Skeletal muscle cell (primary cell): ENCODE results near the gene TOR1A.

Source experiments
- DNase-seq: peaks from one replicate; pipeline ENCODE4 v3.0.0-alpha.2; 2010; ENCODE audit warnings: low read depth
- H3K4me3 ChIP-seq: 2 replicates; pipeline ENCODE4 v1.5.1; 2011; ENCODE audit warnings: low read depth, mild to moderate bottlenecking, control low read depth, low read length, moderate library complexity

Gene TOR1A

GRCh38 chr9:129823935-129824601 lies at the start of gene TOR1A:
TOR1A (minus strand) TSS chr9:129824136; CDS start chr9:129824085, 51 bp downstream.
- peak within 1 kb of the TSS; percentile 69 for H3K4me3 ChIP-seq
- DNase-seq: peak; percentile 68

GRCh38 chr9:129871046-129871445 lies 47.1 kb upstream of the TOR1A start:
- no peak overlapping the region for H3K4me3 ChIP-seq
- DNase-seq: no peak

- H3K4me3 ChIP-seq: no peak overlapping the region
- DNase-seq: no peak
Observed at GRCh38 chr9:129869585-129870501, 45.9 kb upstream of the TOR1A start.

GRCh38 chr9:129868872-129869486 lies 45.0 kb upstream of the TOR1A start:
- no peak overlapping the region for H3K4me3 ChIP-seq
- DNase-seq: no peak

- H3K4me3 ChIP-seq: no peak overlapping the region
Observed at GRCh38 chr9:129868023-129868871, 44.3 kb upstream of the TOR1A start.

GRCh38 chr9:129867136-129868022 lies 43.4 kb upstream of the TOR1A start:
- H3K4me3 ChIP-seq: no peak overlapping the region
- DNase-seq: no peak

More at GRCh38 chr9:129868023-129868871, 44.3 kb upstream of the TOR1A start:
- no peak for DNase-seq

GRCh38 chr9:129866394-129867135 lies 42.6 kb upstream of the TOR1A start:
- DNase-seq: no peak
- H3K4me3 ChIP-seq: no peak overlapping the region

- no peak for DNase-seq
- H3K4me3 ChIP-seq: no peak overlapping the region
Observed at GRCh38 chr9:129865668-129866320, 41.9 kb upstream of the TOR1A start.

GRCh38 chr9:129864991-129865647 lies 41.2 kb upstream of the TOR1A start:
- no peak for DNase-seq
- H3K4me3 ChIP-seq: no peak overlapping the region

- H3K4me3 ChIP-seq: no peak overlapping the region
Observed at GRCh38 chr9:129863059-129863690, 39.2 kb upstream of the TOR1A start.

GRCh38 chr9:129861447-129861827 lies 37.5 kb upstream of the TOR1A start:
- H3K4me3 ChIP-seq: no peak overlapping the region

More at GRCh38 chr9:129863059-129863690, 39.2 kb upstream of the TOR1A start:
- peak; percentile 69 for DNase-seq

GRCh38 chr9:129860653-129861446 lies 36.9 kb upstream of the TOR1A start:
- DNase-seq: no peak
- H3K4me3 ChIP-seq: no peak overlapping the region

More at GRCh38 chr9:129861447-129861827, 37.5 kb upstream of the TOR1A start:
- no peak for DNase-seq

- no peak for DNase-seq
- no peak overlapping the region for H3K4me3 ChIP-seq
Observed at GRCh38 chr9:129858167-129858962, 34.4 kb upstream of the TOR1A start.

- no peak for DNase-seq
Observed at GRCh38 chr9:129857207-129857606, 33.3 kb upstream of the TOR1A start.

More at GRCh38 chr9:129857207-129857606, 33.3 kb upstream of the TOR1A start:
- no peak overlapping the region for H3K4me3 ChIP-seq
